RPMI7951 (cell line): ENCODE data around the gene RPAP2. TPM values are rescaled to one million over a fixed set of nuclear protein-coding genes. Genes with fewer than 3 reads are reported as not detected.

ENCODE experiments used
- DNase-seq: peaks from one replicate; pipeline ENCODE4 v3.0.0-alpha.2; 2012; ENCODE audit warnings: low read depth
- total RNA-seq: library from RNA; depleted of rRNA; stranded (reverse); fragments of >200 nt; shearing (Covaris generic); gene quantifications from 2 replicates; pipeline ENCODE4 v1.2.3, GENCODE V29; 2014

The RPAP2 gene
- total RNA-seq, 1 experiment from 2014 or later = 14.8 TPM

DNA sequence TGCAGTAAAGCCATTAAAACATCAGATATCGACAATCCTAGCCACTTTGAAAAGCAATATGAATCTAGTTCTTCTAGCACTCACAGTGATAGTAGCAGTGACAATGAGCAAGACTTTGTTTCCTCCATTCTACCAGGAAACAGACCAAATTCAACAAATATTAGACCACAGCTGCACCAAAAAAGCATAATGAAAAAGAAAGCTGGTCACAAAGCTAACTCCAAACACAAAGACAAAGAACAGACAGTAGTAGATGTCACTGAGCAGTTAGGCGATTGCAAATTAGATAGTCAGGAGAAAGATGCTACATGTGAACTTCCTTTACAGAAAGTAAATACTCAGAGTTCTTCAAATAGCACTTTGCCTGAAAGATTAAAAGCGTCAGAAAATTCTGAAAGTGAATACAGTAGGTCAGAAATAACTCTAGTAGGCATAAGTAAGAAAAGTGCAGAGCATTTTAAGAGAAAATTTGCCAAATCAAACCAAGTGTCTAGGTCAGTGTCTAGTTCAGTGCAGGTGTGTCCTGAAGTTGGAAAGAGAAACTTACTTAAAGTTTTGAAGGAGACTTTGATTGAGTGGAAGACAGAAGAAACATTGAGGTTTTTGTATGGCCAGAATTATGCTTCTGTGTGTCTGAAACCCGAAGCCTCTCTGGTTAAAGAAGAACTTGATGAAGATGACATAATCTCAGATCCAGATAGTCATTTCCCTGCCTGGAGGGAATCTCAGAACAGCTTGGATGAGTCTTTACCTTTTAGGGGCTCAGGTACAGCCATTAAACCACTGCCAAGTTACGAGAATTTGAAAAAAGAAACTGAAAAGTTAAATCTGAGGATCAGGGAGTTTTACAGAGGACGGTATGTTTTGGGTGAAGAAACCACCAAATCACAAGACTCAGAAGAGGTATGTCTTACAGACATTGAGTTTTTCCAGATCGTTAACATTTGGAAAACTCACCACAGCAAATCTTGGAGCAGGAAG lies 24.9 kb downstream of the RPAP2 start:
- DNase-seq = no peak

DNA sequence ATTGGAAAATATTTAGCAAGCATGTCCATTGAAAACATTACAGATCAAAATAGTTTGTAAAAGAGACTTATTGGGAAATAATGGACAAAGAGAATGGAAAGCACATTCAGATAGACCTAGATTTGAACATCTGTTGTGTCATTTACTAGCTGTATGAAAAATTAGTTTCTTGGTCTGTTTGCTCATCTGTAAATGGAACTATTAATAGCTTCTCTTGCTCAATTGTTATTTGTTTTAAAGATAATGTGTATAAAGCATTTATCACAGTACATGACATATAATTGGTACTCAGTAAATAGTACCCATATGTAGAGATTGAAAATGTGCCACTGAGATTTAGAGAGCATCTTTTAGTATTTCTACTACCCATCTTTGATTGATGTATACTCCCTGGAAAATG lies 25.9 kb downstream of the RPAP2 start:
- no peak for DNase-seq

- peak; percentile 20 for DNase-seq
Measured at GRCh38 chr1:92326681-92327080, 27.8 kb downstream of the RPAP2 start.

- DNase-seq = no peak
Measured at GRCh38 chr1:92327794-92328193, 28.9 kb downstream of the RPAP2 start.

GRCh38 chr1:92329347-92330129 lies 30.7 kb downstream of the RPAP2 start:
- DNase-seq = peak; percentile 98

- no peak for DNase-seq
Measured at GRCh38 chr1:92333668-92334067, 34.8 kb downstream of the RPAP2 start.

DNA sequence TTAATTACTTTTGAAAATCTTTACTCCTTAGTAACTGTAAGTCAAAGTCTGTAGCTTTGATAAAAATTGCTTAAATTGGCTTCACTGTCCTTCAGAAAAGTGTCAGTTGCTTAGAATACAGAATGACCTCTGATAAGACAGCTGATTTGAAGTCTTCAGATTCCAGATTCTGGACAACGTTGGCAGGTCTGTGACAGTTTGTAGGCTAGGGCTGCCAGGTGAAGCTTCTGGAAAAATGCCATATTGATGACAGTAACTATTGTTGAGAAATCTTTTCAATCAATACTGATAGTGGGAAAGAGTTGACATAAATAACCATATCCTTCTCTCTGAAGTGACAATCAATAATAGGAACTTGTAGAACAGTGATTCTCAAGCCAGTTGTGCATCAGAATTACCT lies 41.3 kb downstream of the RPAP2 start:
- DNase-seq = no peak

DNA sequence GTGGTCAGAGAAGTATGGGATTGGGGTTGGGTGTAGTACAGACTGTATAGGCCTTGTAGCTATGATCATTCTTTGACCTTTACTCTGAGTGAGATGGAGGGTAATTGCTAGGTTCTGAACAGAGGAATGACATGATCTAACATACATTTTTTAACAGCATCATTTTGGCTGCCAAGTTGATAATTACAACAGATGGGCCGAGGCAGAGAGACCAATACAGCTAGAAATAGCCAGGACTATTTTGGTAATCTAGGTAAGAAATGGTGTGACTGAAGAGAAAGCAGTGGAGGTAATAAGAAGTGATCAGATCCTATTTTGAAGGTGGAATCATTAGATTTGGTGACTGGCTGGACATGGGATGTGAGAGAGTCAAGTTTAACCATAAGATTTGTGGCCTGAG lies 43.5 kb downstream of the RPAP2 start:
- no peak for DNase-seq

DNA sequence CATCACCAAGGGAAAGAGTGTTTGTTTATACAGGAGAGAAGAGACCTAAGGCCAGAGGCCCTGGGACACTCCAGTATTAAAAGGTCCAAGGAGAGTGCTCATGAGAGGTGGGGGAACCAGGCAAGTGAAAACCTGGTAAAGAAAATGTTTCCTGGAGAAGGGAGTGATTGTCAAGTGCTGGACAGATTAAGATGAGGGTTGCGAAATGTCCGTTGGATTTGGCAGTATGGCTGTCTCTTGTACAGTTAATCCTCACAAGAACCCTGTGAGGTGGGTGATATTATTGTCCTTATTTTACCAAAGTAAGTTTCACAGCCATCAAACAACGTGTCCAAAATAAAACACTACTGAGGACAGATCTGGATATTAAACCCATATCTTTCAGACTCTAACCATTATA lies 44.2 kb downstream of the RPAP2 start:
- DNase-seq = no peak

DNA sequence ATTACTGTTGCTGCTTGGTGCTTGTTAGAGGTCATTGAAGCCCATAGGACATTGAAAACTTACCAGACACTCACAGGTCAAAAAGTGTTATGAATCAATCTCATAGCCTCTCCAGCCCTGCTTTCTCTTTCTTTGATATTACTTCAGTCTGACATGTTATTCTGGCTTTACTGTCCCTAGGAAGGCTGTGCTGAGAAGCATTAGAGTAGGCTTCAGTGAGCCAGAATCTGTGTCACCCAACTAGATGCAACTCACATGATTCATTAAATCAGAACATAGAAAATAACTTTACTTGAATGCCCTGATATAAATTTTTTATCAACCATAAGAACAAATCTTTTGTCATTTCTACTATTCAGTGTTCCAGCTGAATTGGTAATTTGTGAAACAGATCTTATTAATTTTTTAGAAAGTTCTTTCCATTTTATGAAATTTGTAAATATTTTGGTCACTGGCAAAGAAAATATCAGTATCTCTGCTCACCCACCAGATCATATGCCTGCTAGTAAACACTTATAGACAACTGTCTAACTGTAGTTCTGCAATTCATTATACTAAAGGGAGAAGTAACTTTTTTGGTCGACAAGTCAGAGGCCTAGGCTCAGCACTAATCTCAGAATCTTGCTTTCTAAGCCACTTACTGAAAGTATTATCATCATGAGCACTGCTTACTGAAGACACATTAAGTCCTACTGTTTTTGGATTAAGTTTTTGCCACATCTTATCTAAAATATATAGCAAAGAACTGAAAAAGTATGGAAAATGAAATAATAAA lies 48.2 kb downstream of the RPAP2 start:
- no peak for DNase-seq

GRCh38 chr1:92352856-92353255 lies 54.0 kb downstream of the RPAP2 start:
- no peak for DNase-seq

- DNase-seq = no peak
Measured at GRCh38 chr1:92354259-92354658, 55.4 kb downstream of the RPAP2 start.

GRCh38 chr1:92356956-92357355 lies 58.1 kb downstream of the RPAP2 start:
- DNase-seq = peak; percentile 60

DNA sequence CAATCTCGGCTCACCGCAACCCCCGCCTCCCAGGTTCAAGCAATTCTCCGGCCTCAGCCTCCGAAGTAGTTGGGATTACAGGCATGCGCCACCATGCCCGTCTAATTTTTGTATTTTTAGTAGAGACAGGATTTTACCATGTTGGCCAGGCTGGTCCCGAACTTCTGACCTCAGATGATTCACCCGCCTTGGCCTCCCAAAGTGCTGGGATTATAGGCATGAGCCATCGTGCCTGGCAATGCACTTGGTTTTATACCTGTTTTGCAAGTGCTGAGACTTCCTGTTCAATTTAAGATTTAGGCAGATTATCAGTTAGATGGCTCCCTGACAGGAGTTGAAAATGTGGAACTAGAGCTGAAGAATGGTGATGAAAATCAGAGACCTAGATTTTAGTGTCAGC lies 60.5 kb downstream of the RPAP2 start:
- peak; percentile 10 for DNase-seq

- DNase-seq = no peak
Measured at GRCh38 chr1:92359986-92360385, 61.1 kb downstream of the RPAP2 start.

DNA sequence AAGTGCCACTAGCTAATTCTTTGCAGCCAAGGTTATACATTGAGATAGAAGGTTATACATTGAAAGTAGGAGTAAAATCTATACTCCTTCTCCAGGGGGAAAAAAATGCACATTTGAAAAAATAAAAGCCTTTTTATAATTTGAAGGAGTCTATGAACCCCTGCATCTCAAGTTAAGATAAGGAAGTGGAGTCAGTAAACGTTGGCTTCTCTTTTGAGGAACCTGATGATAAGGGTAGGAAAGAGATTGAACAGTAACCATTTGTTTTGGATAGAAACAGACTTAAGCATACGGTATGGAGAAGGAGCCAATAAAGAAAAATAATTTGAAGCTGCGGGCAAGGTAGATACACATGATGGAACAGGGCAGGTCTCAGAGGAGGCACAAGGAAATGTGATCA lies 64.1 kb downstream of the RPAP2 start:
- DNase-seq = no peak

- no peak for DNase-seq
Measured at GRCh38 chr1:92363401-92363800, 64.5 kb downstream of the RPAP2 start.

- no peak for DNase-seq
Measured at GRCh38 chr1:92365378-92366039, 66.7 kb downstream of the RPAP2 start.

DNA sequence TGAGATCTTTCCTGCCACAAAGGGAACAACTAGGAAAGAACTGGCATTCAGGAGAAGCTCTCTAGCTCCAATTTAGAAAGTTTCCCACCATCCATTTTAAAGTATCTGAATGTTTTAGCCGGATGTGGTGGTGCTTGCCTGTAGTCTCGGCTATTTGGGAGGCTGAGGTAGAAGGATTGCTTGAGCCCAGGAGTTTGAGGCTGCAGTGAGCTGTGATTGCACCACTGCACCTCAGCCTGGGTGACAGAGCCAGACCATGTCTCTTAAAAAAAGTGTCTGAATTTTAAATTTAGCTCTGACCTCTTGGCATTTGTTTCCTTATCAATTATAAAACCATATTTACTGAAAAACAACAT lies 67.2 kb downstream of the RPAP2 start:
- DNase-seq = no peak

DNA sequence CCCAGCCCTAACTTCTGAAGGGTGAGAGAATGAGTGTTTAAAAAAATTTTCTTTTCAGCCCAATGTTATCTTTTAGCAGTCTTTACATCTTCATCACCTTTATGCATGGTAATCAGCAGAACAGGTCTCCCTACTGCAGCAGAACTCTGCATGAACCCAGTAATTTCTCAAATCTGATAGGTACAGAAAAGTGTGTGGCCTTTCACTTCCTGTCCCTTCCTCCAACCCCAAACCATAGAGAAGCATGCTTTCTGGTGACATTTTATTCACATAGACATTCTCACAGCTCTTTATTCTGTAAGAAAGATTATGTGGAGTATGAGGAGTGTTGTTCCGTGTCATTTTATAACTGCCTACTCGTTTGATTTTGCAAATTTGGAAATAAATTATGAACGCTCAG lies 68.6 kb downstream of the RPAP2 start:
- no peak for DNase-seq

DNA sequence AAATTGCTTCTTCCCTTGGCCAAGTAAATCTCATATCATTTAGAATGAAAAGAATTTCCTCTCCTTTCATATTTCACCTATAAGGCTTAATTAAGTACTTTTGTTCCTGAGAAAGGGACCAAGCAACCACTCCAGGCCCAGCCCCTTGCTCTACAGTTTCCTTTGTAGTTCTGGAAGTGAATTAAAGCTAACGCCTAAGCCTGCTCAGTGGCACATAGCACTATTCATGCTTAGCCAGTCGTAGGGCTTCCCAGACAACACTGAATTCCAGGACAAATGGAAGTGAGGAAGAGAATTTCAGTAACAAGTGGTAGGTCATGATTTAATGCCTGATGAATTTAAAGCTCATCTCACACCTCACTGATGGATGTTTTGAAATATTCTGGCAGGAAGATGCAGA lies 73.3 kb downstream of the RPAP2 start:
- DNase-seq = no peak

DNA sequence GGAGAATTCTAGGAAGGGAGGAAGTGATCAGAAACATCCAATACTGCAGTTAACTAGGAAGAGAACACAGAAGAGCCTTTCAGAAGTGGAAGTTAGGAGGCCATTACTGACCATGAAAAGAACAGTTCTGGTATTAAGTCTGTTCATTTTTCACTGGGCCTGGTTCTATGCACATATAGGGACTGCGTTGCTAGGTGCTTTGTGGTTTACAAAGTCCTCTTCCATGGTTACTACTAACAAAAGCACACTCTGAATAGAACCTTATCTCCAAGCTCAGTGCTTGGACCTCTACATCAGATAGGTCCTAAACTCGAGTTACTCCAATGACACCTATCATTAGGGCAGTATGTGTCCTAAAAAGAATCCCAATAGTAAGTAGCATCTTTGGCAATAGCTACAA lies 75.4 kb downstream of the RPAP2 start:
- no peak for DNase-seq
